Left ventricle myocardium inferior (tissue), 1 donor: ENCODE results near the gene CRKL. TPM values are rescaled to one million over a fixed set of nuclear protein-coding genes. Genes with fewer than 3 reads are reported as not detected.

Source experiments
- DNase-seq: peaks from one replicate; pipeline ENCODE4 v3.0.0-alpha.2; 2020
- H3K27ac ChIP-seq: fragments of 200-600 bp; replicated peaks from 2 replicates; pipeline ENCODE4 v1.8.0; 2021
- H3K27me3 ChIP-seq: fragments of 200-600 bp; 2 replicates; pipeline ENCODE4 v1.8.0; 2021; ENCODE audit warnings: low read depth
- H3K36me3 ChIP-seq: fragments of 200-600 bp; 2 replicates; pipeline ENCODE4 v1.8.0; 2021
- H3K4me1 ChIP-seq: fragments of 200-600 bp; 2 replicates; pipeline ENCODE4 v1.8.0; 2021
- H3K4me3 ChIP-seq: fragments of 200-600 bp; 2 replicates; pipeline ENCODE4 v1.8.0; 2021; ENCODE audit warnings: mild to moderate bottlenecking, moderate library complexity
- H3K9me3 ChIP-seq: fragments of 200-600 bp; replicated peaks from 2 replicates; pipeline ENCODE4 v1.8.0; 2021
- intact Hi-C: fragments of 100-400 bp; cut with micrococcal nuclease; formaldehyde crosslinking; loops from one replicate; pipeline ENCODE4 v1.11.0; 2022
- total RNA-seq: library from RNA; stranded (reverse); fragmentation: NEBNext Ultra II Directional; extraction: Animal tissue kit (Norgen Biotek cat#: 25700); gene quantifications from one replicate; pipeline ENCODE4 v1.2.1, GENCODE V29; 2021
- TF ChIP-seq, protein P1 (sequence below): fragments of 200-600 bp; IDR thresholded peaks from 2 replicates; pipeline ENCODE4 v1.8.0; 2021; ENCODE audit warnings: antibody characterized with exemption, mild to moderate bottlenecking, borderline replicate concordance
- donor health status: DM: no; HTN: yes; CAD: no; lungs with severe emphysema.

The CRKL gene
- total RNA-seq, 1 donor from 2014 or later = 52.6 TPM

DNA sequence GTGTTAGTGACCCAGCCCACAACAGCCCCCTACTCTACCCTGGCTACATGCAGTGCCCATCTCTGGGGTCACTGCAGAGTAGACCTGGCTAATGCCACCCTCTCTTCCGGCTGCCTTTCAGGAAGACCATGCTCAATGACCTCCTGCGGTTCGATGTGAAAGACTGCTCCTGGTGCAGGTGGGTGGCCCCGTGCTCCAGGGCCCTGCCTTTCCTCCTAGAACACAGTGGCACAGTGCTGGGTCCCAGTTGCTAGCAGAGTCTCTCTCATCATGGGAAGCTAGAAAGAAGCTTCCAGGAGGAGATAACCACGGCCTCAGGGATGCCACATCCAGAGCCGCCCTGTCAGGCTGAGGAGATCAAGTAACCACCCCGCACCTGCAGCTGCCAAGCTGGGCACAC lies 68.5 kb downstream of the CRKL start:
- intact Hi-C loops = no loop called here
- no peak overlapping the region for H3K4me3 ChIP-seq
- H3K27ac ChIP-seq = no peak overlapping the region
- H3K36me3 ChIP-seq = peaks cover 36% of the 10 kb centered on the region
- TF ChIP-seq, protein P1, sequence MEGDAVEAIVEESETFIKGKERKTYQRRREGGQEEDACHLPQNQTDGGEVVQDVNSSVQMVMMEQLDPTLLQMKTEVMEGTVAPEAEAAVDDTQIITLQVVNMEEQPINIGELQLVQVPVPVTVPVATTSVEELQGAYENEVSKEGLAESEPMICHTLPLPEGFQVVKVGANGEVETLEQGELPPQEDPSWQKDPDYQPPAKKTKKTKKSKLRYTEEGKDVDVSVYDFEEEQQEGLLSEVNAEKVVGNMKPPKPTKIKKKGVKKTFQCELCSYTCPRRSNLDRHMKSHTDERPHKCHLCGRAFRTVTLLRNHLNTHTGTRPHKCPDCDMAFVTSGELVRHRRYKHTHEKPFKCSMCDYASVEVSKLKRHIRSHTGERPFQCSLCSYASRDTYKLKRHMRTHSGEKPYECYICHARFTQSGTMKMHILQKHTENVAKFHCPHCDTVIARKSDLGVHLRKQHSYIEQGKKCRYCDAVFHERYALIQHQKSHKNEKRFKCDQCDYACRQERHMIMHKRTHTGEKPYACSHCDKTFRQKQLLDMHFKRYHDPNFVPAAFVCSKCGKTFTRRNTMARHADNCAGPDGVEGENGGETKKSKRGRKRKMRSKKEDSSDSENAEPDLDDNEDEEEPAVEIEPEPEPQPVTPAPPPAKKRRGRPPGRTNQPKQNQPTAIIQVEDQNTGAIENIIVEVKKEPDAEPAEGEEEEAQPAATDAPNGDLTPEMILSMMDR = no peak
- H3K9me3 ChIP-seq = no peaks in the 10 kb centered on the region
- peaks cover 25% of the 10 kb centered on the region for H3K4me1 ChIP-seq
- no peak for DNase-seq
- H3K27me3 ChIP-seq = no peaks in the 10 kb centered on the region

DNA sequence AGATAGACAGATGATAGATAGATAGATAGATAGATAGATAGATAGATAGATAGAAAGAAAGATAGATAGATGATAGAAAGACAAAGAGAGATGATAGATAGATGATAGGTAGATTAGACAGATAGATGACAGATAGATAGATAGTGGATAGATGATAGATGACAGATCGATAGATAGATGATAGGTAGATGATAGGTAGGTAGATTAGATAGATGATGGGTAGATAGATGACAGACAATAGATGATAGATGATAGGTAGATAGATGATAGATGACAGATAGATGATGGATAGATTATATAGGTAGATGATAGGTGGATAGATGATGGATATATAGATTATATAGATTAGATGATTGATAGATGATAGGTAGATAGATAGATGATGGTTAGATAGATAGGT lies 69.2 kb downstream of the CRKL start:
- Histone ChIP-seq H3K9me3 (no peaks in the 10 kb centered on the region), H3K27ac (no peak overlapping the region), H3K4me3 (no peak overlapping the region), H3K4me1 (peaks cover 19% of the 10 kb centered on the region), H3K36me3 (peaks cover 41% of the 10 kb centered on the region), H3K27me3 (no peaks in the 10 kb centered on the region)
- DNase-seq = no peak
- intact Hi-C loops = no loop called here
- TF ChIP-seq, protein P1 = no peak

DNA sequence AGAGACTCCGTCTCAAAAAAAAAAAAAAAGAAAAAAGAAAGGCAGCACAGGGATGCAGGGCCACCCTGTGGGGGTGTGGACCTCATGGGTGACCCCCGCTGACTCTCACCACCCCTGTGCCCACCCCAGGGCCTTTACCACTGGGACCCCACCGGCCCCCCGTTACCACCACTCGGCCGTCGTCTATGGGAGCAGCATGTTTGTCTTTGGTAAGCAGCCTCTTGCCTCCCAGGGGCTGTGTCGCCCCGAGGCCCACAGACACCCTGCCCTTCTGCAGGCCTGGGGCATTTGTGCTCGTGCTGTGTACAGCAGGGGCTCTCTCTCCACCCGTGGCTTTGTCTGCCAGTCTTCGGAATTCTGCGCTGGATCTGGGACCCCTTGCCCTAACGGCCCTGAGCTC lies 70.2 kb downstream of the CRKL start:
- Histone ChIP-seq H3K36me3 (peaks cover 51% of the 10 kb centered on the region), H3K27ac (no peak overlapping the region), H3K27me3 (no peaks in the 10 kb centered on the region), H3K4me1 (peaks cover 13% of the 10 kb centered on the region), H3K4me3 (no peak overlapping the region), H3K9me3 (no peaks in the 10 kb centered on the region)
- DNase-seq = no peak
- TF ChIP-seq, protein P1 = no peak
- intact Hi-C loops = no loop called here

DNA sequence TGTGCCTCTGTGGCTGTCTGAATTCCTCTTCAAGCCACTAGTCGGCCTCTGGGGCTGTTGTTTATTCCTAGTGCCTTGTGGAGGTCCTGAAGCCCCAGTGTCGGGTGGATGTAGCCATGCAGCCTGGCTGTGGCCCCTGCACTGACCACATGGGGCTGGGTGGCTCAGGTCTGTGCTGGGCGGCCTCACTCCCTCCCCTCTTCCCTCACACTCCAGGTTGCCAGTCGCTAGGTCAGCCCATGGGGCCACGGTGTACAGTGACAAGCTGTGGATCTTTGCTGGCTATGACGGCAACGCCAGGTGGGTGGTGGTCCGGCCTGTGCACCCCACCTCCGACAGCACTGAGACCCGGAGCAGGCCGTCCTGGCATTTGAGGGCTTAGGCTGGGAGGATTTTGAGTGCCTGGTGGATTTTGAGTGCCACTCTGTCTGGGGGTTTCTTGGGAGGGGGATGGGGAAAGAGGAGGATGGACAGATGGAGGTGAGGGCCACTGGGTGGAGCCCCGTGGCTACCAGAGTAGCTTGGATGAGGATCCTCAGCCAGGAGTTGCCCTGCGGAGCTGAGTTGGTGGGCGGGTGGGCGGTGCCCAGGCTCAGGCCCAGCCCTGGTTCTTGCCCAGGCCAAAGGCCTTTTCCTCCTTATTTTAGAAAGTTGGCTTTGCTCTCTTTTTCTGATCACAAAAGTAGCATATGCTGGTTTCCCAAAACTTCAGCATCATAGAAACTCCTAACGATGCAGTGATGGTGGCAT lies 71.5 kb downstream of the CRKL start:
- H3K27ac ChIP-seq = no peak overlapping the region
- H3K4me3 ChIP-seq = no peak overlapping the region
- no peaks in the 10 kb centered on the region for H3K27me3 ChIP-seq
- H3K9me3 ChIP-seq = no peaks in the 10 kb centered on the region
- peaks cover 64% of the 10 kb centered on the region for H3K36me3 ChIP-seq
- DNase-seq = no peak
- intact Hi-C loops = no loop called here
- TF ChIP-seq, protein P1 = no peak
- no peaks in the 10 kb centered on the region for H3K4me1 ChIP-seq

DNA sequence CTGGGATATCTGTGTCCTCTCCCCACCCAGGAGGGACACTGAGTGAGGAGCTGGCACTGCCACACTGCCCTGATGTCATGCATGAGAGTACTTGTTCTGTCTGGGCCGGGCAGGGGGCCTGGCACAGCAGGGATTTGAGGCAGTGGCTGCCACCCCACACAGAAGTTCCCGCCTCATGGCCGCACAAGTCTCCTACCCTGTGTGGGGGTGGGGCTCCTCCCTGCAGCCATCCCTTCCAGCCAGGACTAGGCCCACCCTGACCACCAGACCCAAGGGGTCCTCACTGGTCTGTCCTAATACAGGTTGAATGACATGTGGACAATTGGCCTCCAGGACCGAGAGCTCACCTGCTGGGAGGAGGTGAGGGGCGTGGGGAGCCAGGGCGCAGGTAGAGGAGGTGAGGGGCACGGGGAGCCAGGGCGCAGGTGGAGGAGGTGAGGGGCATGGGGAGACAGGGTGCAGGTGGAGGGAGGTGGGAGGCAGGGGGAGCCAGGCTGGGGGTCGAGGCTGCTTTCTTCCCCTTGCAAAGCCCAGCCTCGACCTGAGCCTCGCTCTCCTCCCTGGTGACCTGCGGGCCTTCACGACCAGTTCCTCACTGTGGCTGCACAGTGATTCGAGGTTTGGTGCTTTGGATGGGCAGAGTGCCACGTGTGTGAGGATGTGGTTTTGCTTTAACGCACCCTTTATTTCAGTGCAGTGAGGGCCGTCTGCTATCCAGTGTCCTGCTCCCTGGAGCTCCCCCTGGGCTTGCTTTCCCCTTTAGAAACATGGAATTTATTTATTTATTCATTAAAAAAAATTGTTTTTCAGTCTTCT lies 72.3 kb downstream of the CRKL start:
- H3K36me3 ChIP-seq = peaks cover 67% of the 10 kb centered on the region
- H3K4me1 ChIP-seq = no peaks in the 10 kb centered on the region
- no peak overlapping the region for H3K4me3 ChIP-seq
- DNase-seq = no peak
- no peak overlapping the region for H3K27ac ChIP-seq
- intact Hi-C loops = no loop called here
- TF ChIP-seq, protein P1 = no peak
- no peaks in the 10 kb centered on the region for H3K9me3 ChIP-seq
- H3K27me3 ChIP-seq = no peaks in the 10 kb centered on the region
